ENCODE data around the gene MRPL52. TPM values are rescaled to one million over a fixed set of nuclear protein-coding genes. Genes with fewer than 3 reads are reported as not detected.

Gene MRPL52
- total and polyA plus RNA-seq, 10 of the 15 experiments (the other 5 are each of a cell fraction or from before 2014, with no cell fraction given) = 51.7 to 541 (median 142) TPM

GRCh38 chr14:22871224-22872032 lies 41.7 kb downstream of the MRPL52 start, which contains the start of gene LRP10 (continued):
- no peak for TF ChIP-seq IRF5 (IDR thresholded peaks at IDR 0.05; ENCODE audit: borderline replicate concordance)
- TF ChIP-seq YBX1 (IDR thresholded peaks at IDR 0.05) = no peak
- no peak for TF ChIP-seq HDGF (IDR thresholded peaks at IDR 0.05)
- peak; percentile 65; the same call in 1 of the 2 replicates for TF ChIP-seq BACH1 (IDR thresholded peaks at IDR 0.05; ENCODE audit: borderline replicate concordance)
- peak; percentile 60 for TF ChIP-seq NKRF (conservative IDR thresholded peaks at IDR 0.05)
- TF ChIP-seq BCLAF1 (IDR thresholded peaks at IDR 0.05) = no peak
- no peak; the same call in 1 of the 2 replicates for TF ChIP-seq ATF2 (IDR thresholded peaks at IDR 0.05; ENCODE audit: low read length)
- peak; percentile 9 for TF ChIP-seq MEF2B (IDR thresholded peaks at IDR 0.05; ENCODE audit: partially characterized antibody, poor library complexity, severe bottlenecking)
- TF ChIP-seq DPF2 (IDR thresholded peaks at IDR 0.05) = peak; percentile 98
- TF ChIP-seq NFYA (IDR thresholded peaks at IDR 0.05; ENCODE audit: borderline replicate concordance, low read depth, low read length) = no peak
- TF ChIP-seq NR2F1 (conservative IDR thresholded peaks at IDR 0.05) = peak; percentile 83
- peak; percentile 69; the same call in 1 of the 2 replicates for TF ChIP-seq TCF3 (IDR thresholded peaks at IDR 0.05; ENCODE audit: borderline replicate concordance, insufficient read depth, low read depth, low read length)
- peak; percentile 84 for TF ChIP-seq POLR2AphosphoS2 (IDR thresholded peaks at IDR 0.05; ENCODE audit: low read depth, low read length)
- no peak for TF ChIP-seq MTA2 (IDR thresholded peaks at IDR 0.05; ENCODE audit: low read depth)
- TF ChIP-seq IRF3 (IDR thresholded peaks at IDR 0.05) = no peak
- TF ChIP-seq ZBTB33 (IDR thresholded peaks at IDR 0.05) = no peak
- peak; percentile 47 for TF ChIP-seq SMARCA5 (IDR thresholded peaks at IDR 0.05)
- no peak for TF ChIP-seq BMI1 (IDR thresholded peaks at IDR 0.05; ENCODE audit: borderline replicate concordance)
- TF ChIP-seq PAX5 (IDR thresholded peaks at IDR 0.05; ENCODE audit: borderline replicate concordance, low read depth, low read length) = peak; percentile 93
